DMS79 treated with DMSO at 0.1 percent for 48 hours (cell line): ENCODE results near the gene KCTD2.
"Not testable (repeated sequence)": the region's sequence is repeated elsewhere in the genome, so short reads cannot be mapped to it uniquely, and the experiment has no call there.

Experiments used
- DNase-seq: peaks from one replicate; lab custom pipeline; 2025; lab: John Stamatoyannopoulos, UW

Gene KCTD2

GRCh38 chr17:75046407-75047289, at the start of gene KCTD2, which contains the start of gene ATP5PD:
TSS of gene KCTD2 (plus strand) at chr17:75047225. CDS start at chr17:75047251, 26 bp downstream.
TSS of gene ATP5PD (minus strand) at chr17:75046969. CDS start at chr17:75042650, 4,319 bp downstream.
- DNase-seq = peak; percentile 86

- no peak for DNase-seq
These were observed 48.2 kb upstream of the KCTD2 start for GRCh38 chr17:74998783-74999182.

- no peak for DNase-seq
These were observed 47.5 kb upstream of the KCTD2 start for GRCh38 chr17:74999523-74999922.

GRCh38 chr17:75001915-75002843, 44.8 kb upstream of the KCTD2 start:
- no peak for DNase-seq

- DNase-seq = no peak
These were observed 43.7 kb upstream of the KCTD2 start for GRCh38 chr17:75003070-75003956.

GRCh38 chr17:75003957-75004355, 43.1 kb upstream of the KCTD2 start:
- DNase-seq = no peak

- DNase-seq = no peak
These were observed 42.7 kb upstream of the KCTD2 start for GRCh38 chr17:75004371-75004770.

GRCh38 chr17:75005291-75005690, 41.7 kb upstream of the KCTD2 start:
- DNase-seq = no peak

GRCh38 chr17:75006084-75006483, 40.9 kb upstream of the KCTD2 start:
- not testable (repeated sequence) for DNase-seq

- DNase-seq = no peak
These were observed 40.4 kb upstream of the KCTD2 start for GRCh38 chr17:75006653-75007052.

GRCh38 chr17:75008373-75008772, 38.7 kb upstream of the KCTD2 start:
- no peak for DNase-seq

GRCh38 chr17:75009139-75009724, 37.8 kb upstream of the KCTD2 start:
- DNase-seq = no peak

GRCh38 chr17:75010683-75011400, 36.2 kb upstream of the KCTD2 start:
- no peak for DNase-seq

GRCh38 chr17:75011401-75012095, 35.5 kb upstream of the KCTD2 start:
- DNase-seq = peak; percentile 24

GRCh38 chr17:75012096-75012345, 35.0 kb upstream of the KCTD2 start:
- DNase-seq = no peak

GRCh38 chr17:75012346-75013091, 34.5 kb upstream of the KCTD2 start, which contains the start of gene MRPL58:
TSS of gene MRPL58 (plus strand) at chr17:75012670. CDS start at chr17:75012687, 17 bp downstream.
- peak; percentile 57 for DNase-seq

GRCh38 chr17:75013092-75013559, 33.9 kb upstream of the KCTD2 start:
- DNase-seq = peak; percentile 43

GRCh38 chr17:75019146-75019545, 27.9 kb upstream of the KCTD2 start:
- no peak for DNase-seq

- DNase-seq = no peak
These were observed 27.3 kb upstream of the KCTD2 start for GRCh38 chr17:75019710-75020109.
